ENCODE measurements around the gene CLGN. TPM values are rescaled to one million over a fixed set of nuclear protein-coding genes. Genes with fewer than 3 reads are reported as not detected.

Gene CLGN
- 3.8 to 7.0 TPM (median 5.6 TPM) in 5 replicates for total RNA-seq (2022; extraction: Qiagen RNA extraction; ENCODE audit: low read depth)

GRCh38 chr4:140427106-140427918, at the start of gene CLGN:
CLGN (minus strand) TSS chr4:140427648; CDS start chr4:140413078, 14,570 bp downstream.

GRCh38 chr4:140373328-140374129, 53.9 kb downstream of the CLGN start, which contains the start of gene SCOC:
SCOC (plus strand) TSS chr4:140373646; CDS start chr4:140379171, 5,525 bp downstream.

Other genes with a start within 250 kb of the CLGN start
- 6.6 to 35.6 TPM (median 33.0 TPM) in 5 replicates for gene SCOC, start 54.0 kb downstream of the CLGN start, total RNA-seq (2022; extraction: Qiagen RNA extraction; ENCODE audit: low read depth)
- gene MGAT4D, start 70.6 kb upstream of the CLGN start, total RNA-seq (2022; extraction: Qiagen RNA extraction; ENCODE audit: low read depth): not detected in 5 replicates
- 6.0 to 12.6 TPM (median 10.5 TPM) in 5 replicates for gene ELMOD2, start 96.5 kb upstream of the CLGN start, total RNA-seq (2022; extraction: Qiagen RNA extraction; ENCODE audit: low read depth)
- not detected in 5 replicates for gene UCP1, start 141.3 kb upstream of the CLGN start, total RNA-seq (2022; extraction: Qiagen RNA extraction; ENCODE audit: low read depth)

Data from A549 treated with RU486 at 1 μM for 4 hours (cell line).